Fibroblast of skin of scalp (primary cell): Measurements from ENCODE around the gene GPR157.
A peak's percentile ranks its signal among the peaks of the same experiment; 100 is the strongest.

Experiments
- DNase-seq: peaks from one replicate; pipeline ENCODE4 v3.0.0-alpha.2; 2013

The GPR157 gene

DNA sequence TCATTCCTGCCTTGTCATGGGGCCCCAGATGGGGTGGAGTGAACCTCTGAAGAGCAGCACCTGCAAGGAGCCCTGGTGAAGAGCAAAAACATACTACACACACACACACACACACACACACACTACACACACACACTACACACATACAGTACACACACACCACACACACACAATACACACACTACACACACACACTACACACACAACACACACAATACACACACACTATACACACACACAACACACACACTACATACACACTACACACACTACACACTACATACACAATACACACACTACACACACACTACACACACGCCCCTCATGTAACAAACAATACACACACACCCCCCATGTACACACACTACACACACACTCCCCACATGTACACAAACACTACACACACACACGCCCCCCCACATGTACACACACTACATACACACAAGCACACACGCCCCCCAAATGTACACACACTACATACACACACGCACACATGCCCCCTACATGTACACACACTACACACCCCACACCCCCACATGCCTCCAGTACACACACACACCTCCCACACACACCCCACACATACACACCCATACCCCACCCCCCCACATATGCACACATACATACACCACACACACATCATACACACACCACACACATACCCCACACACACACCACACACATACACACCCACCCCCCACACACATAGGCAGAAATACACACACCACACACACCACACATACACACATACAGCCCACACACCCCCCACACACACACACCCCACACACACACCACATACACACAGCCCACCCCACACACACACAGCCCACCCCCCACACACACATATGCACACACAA, 68.8 kb downstream of the GPR157 start:
- no peak for DNase-seq

DNA sequence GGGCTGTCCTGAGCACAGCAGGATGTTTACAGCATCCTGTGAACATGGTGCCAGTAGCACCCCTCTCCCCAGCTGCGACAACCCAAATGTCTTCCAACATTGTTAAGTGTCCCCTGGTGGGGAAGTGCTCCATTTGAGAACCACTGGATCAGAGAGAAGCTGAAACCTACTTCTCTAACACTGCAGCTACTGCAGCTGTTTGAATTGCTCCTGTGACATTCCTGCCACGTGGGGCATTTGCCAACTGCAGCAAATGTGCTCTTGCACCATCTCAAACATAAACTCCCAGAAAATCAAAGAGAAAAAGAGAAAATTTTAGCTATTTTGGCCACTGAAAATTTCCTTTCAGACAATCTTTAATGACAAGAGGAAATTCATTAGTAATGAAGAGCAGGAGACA, 70.4 kb downstream of the GPR157 start:
- peak; percentile 40 for DNase-seq

DNA sequence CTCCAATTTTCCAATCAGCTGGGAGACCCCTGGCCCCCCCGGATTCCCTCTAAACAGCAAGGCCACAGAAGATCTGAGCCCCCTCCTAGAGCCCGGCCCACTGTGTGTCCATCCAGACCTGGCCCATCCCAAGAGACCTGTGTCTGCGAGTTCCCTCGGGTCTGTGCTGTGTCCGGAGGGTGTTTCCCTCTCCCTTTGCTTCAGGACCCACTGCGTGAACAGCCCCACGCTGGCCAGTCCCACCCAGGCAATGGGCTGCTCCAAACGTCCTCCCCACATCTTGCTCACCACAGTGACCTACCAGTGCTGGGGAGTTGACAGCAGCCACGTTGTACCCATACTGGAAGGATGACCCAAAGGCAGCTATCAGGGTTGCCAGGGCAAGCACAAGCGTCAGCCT, 71.1 kb downstream of the GPR157 start:
- no peak for DNase-seq

DNA sequence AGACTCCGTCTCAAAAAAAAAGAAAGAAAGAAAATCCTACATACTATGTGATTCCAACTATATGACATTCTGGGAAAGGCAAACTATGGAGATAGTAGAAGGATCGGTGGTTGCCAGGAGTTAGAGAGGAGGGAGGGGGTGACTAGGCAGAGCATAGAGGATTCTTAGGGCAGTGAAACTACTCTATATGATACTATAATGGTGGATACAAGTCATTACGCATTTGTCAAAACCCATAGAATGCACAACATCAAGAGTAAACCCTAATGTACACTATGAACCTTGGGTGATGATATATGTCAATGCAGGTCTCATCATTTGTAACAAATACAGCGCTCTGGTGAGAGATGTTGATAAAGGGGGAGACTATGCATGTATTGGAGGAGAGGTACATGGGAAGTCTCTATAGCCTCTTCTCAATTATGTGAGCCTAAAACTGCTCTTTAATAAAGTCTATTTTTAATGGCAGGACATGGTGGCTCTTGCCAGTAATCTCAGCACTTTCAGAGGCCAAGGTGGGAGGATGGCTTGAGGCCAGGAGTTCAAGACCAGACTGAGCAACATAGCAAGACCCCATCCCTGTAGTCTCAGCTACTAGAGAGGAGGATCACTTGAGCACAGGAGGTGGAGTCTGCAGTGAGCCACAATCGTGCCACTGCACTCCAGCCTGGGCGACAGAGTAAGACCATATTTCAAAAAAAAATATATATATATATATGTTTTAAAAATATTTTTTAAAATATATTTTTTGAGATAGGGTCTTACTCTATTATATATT, 76.4 kb downstream of the GPR157 start:
- DNase-seq: no peak

DNA sequence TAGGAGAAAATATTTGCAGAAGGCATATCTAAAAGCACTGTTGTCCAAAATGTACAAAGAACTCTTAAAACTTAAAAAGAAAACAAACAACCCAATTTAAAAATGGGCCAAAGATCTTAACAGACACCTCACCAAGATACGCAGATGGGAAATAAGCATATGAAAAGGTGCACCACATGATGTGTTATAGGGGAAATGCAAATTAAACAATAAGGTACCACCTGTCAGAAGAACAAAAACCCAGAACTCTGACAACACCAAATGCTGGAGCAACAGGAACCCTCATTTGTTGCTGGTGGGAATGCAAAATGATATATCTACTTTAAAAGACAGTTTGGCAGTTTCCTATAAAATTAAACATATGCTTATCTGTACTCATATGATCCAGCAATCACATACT, 77.5 kb downstream of the GPR157 start:
- DNase-seq: no peak

DNA sequence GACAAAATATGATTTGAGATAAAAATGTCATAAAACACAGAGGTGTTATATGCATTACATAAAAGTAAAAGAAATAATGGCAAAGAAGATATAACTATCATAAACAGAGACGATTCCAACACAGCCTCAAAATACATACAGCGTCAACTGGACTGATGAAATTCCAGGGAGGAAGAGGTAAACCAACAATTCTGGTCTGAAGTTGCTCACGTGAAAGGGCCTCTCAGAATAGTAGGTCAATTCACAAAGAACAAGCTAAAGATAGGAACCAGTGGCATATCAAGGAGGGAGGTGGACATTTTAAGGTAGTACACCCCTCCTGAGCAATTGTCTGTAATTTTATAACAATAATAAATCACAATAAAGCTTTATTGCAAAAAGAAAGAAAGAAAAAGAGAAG, 78.1 kb downstream of the GPR157 start:
- DNase-seq: no peak
